H1 (cell line): Measurements from ENCODE around the gene CRYGB. TPM values are rescaled to one million over a fixed set of nuclear protein-coding genes. Genes with fewer than 3 reads are reported as not detected.

Experiments used
- CTCF ChIA-PET: fragments of 300-600 bp; sonication (Branson Sonifier 250); formaldehyde crosslinking; loops from one replicate; lab custom pipeline; 2021; ENCODE audit not compliant: partially characterized antibody; lab: Charles Lee
- POLR2A ChIA-PET: fragments of 300-600 bp; sonication (Branson Sonifier 250); formaldehyde crosslinking; loops from one replicate; lab custom pipeline; 2021; ENCODE audit warnings: inconsistent platforms; ENCODE audit not compliant: partially characterized antibody; lab: Charles Lee
- DNase-seq, 2 experiments: peaks; one replicate each; pipeline versions ENCODE4 v3.0.0 to v3.0.0-alpha.2; 2010 to 2022; ENCODE audit warnings: low spot score in 2 of 2, low read depth in 1 of 2, mixed read lengths in 1 of 2
- FAIRE-seq: peaks from 2 replicates; lab custom pipeline; 2011; peaks lifted over from hg19 to GRCh38; lab: Jason Lieb, UNC
- H2AFZ ChIP-seq: 2 replicates; pipeline ENCODE4 v1.8.1; 2012; ENCODE audit warnings: low read length, inconsistent platforms
- H2AK5ac ChIP-seq: 2 replicates; pipeline ENCODE4 v1.6.1; 2013; ENCODE audit warnings: low read depth, low read length
- H2BK120ac ChIP-seq: replicated peaks from 2 replicates; pipeline ENCODE3; 2013; ENCODE audit warnings: low read depth, low read length, inconsistent platforms
- H2BK12ac ChIP-seq: 2 replicates; pipeline ENCODE4 v1.6.1; 2013; ENCODE audit warnings: low read depth, low read length
- H2BK15ac ChIP-seq: 2 replicates; pipeline ENCODE4 v1.6.1; 2013; ENCODE audit warnings: low read length
- H2BK20ac ChIP-seq: 2 replicates; pipeline ENCODE4 v1.6.1; 2013; ENCODE audit warnings: low read length
- H2BK5ac ChIP-seq: 2 replicates; pipeline ENCODE4 v1.6.1; 2013; ENCODE audit warnings: low read depth, low read length
- H3K14ac ChIP-seq: 2 replicates; pipeline ENCODE4 v1.6.1; 2013; ENCODE audit warnings: inconsistent platforms; ENCODE audit not compliant: insufficient read length
- H3K18ac ChIP-seq: 2 replicates; pipeline ENCODE4 v1.6.1; 2013; ENCODE audit warnings: low read length; ENCODE audit errors: extremely low read depth
- H3K23ac ChIP-seq: 2 replicates; pipeline ENCODE4 v1.6.1; 2013; ENCODE audit warnings: inconsistent platforms; ENCODE audit not compliant: insufficient read length
- H3K23me2 ChIP-seq: 2 replicates; pipeline ENCODE4 v1.6.1; 2013; ENCODE audit warnings: low read depth, low read length
- H3K27ac ChIP-seq: 2 replicates; pipeline ENCODE4 v1.6.1; 2011; ENCODE audit warnings: low read depth, low read length, inconsistent platforms
- H3K27me3 ChIP-seq, 4 experiments: replicated peaks in 1 of 4; 1 replicate in 1 of 4; 2 replicates in 3 of 4; pipeline versions ENCODE4 v1.6.1 to v1.8.1; 2011 to 2013; ENCODE audit warnings: low read length in 3 of 4, mild to moderate bottlenecking in 3 of 4, inconsistent platforms in 2 of 4, mixed read lengths in 2 of 4, moderate library complexity in 1 of 4; ENCODE audit not compliant: control insufficient read depth in 3 of 4, insufficient read depth in 3 of 4; ENCODE audit errors: extremely low read depth in 1 of 4
- H3K36me3 ChIP-seq, 4 experiments: 2 replicates each; pipeline versions ENCODE4 v1.6.1 to v1.8.1; 2011 to 2013; ENCODE audit warnings: mild to moderate bottlenecking in 4 of 4, low read length in 3 of 4, moderate library complexity in 2 of 4, control low read depth in 1 of 4, inconsistent platforms in 1 of 4; ENCODE audit not compliant: insufficient read depth in 4 of 4, control insufficient read depth in 2 of 4
- H3K4ac ChIP-seq: replicated peaks from 2 replicates; pipeline ENCODE3; 2013; ENCODE audit warnings: low read length, low read depth, mixed read lengths, inconsistent platforms; ENCODE audit not compliant: insufficient read length
- H3K4me1 ChIP-seq, 4 experiments: replicated peaks in 1 of 4; 1 replicate in 1 of 4; 2 replicates in 3 of 4; pipeline versions ENCODE4 v1.6.1 to v1.8.1; 2011 to 2013; ENCODE audit warnings: low read length in 3 of 4, inconsistent platforms in 2 of 4, mixed read lengths in 1 of 4; ENCODE audit not compliant: insufficient read depth in 4 of 4, control insufficient read depth in 3 of 4
- H3K4me2 ChIP-seq, 2 experiments: 2 replicates each; pipeline versions ENCODE4 v1.6.1 to v1.8.1; 2011 to 2013; ENCODE audit warnings: low read depth in 2 of 2, low read length in 2 of 2, control low read depth in 1 of 2, inconsistent platforms in 1 of 2, mild to moderate bottlenecking in 1 of 2; ENCODE audit not compliant: insufficient read depth in 1 of 2
- H3K4me3 ChIP-seq, 4 experiments: fragments of 200-600, 300-600 bp in 1 of 4; sonication (generic), shearing (Covaris generic), sonication (Bioruptor Twin) in 1 of 4; 2 replicates each; pipeline versions ENCODE4 v1.5.1 to v1.8.1; 2011 to 2016; ENCODE audit warnings: low read length in 4 of 4, low read depth in 3 of 4, control low read depth in 2 of 4, inconsistent platforms in 2 of 4, mild to moderate bottlenecking in 2 of 4, mixed read lengths in 1 of 4, moderate library complexity in 1 of 4; ENCODE audit not compliant: insufficient read depth in 2 of 4; ENCODE audit errors: extremely low read depth in 1 of 4
- H3K56ac ChIP-seq: replicated peaks from 2 replicates; pipeline ENCODE3; 2013; ENCODE audit warnings: low read depth, mild to moderate bottlenecking, mixed read lengths, low read length, inconsistent platforms; ENCODE audit not compliant: insufficient read length
- H3K79me1 ChIP-seq: 2 replicates; pipeline ENCODE4 v1.6.1; 2013; ENCODE audit warnings: low read depth, low read length, control low read depth
- H3K79me2 ChIP-seq, 2 experiments: 2 replicates each; pipeline versions ENCODE4 v1.6.1 to v1.8.1; 2012 to 2013; ENCODE audit warnings: low read length in 2 of 2, mild to moderate bottlenecking in 2 of 2, inconsistent platforms in 1 of 2; ENCODE audit not compliant: insufficient read depth in 2 of 2, control insufficient read depth in 1 of 2
- H3K9ac ChIP-seq, 4 experiments: replicated peaks in 1 of 4; 1 replicate in 1 of 4; 2 replicates in 3 of 4; pipeline versions ENCODE4 v1.6.1 to v1.8.1; 2011 to 2013; ENCODE audit warnings: low read depth in 3 of 4, low read length in 3 of 4, control low read depth in 2 of 4, mild to moderate bottlenecking in 2 of 4, moderate library complexity in 2 of 4, inconsistent platforms in 1 of 4; ENCODE audit errors: extremely low read depth in 1 of 4
- H3K9me3 ChIP-seq, 2 experiments: 2 replicates each; pipeline versions ENCODE4 v1.6.1 to v1.8.1; 2012 to 2013; ENCODE audit warnings: mild to moderate bottlenecking in 2 of 2, moderate library complexity in 2 of 2, control low read depth in 1 of 2, inconsistent platforms in 1 of 2, low read depth in 1 of 2, low read length in 1 of 2, mixed read lengths in 1 of 2; ENCODE audit not compliant: insufficient read depth in 2 of 2
- H4K20me1 ChIP-seq, 2 experiments: replicated peaks in 1 of 2; 2 replicates each; pipeline versions ENCODE3 to v1.8.1; 2011 to 2013; ENCODE audit warnings: inconsistent platforms in 2 of 2, low read length in 2 of 2, mild to moderate bottlenecking in 1 of 2; ENCODE audit not compliant: insufficient read depth in 2 of 2, control insufficient read depth in 1 of 2
- H4K5ac ChIP-seq: 2 replicates; pipeline ENCODE4 v1.6.1; 2013; ENCODE audit warnings: low read length, low read depth, mixed read lengths, inconsistent platforms; ENCODE audit not compliant: insufficient read length
- H4K8ac ChIP-seq: 2 replicates; pipeline ENCODE4 v1.8.0; 2013; ENCODE audit warnings: mild to moderate bottlenecking, moderate library complexity, low read length, inconsistent platforms; ENCODE audit not compliant: insufficient read depth; ENCODE audit errors: extremely low read depth
- H4K91ac ChIP-seq: replicated peaks from 2 replicates; pipeline ENCODE3; 2013; ENCODE audit warnings: low read length, mixed read lengths, inconsistent platforms; ENCODE audit not compliant: insufficient read length
- CHD2 ChIP-seq: IDR thresholded peaks from 2 replicates; pipeline ENCODE4 v1.6.1; 2012; ENCODE audit warnings: low read length, improper control_type of control experiment
- CTBP2 ChIP-seq: IDR thresholded peaks from 2 replicates; pipeline ENCODE4 v1.7.0; 2011; ENCODE audit warnings: borderline replicate concordance, mild to moderate bottlenecking, moderate library complexity, mixed read lengths, low read length; ENCODE audit not compliant: insufficient read depth, insufficient read length
- HDAC2 ChIP-seq, 2 experiments: fragments of 300-600 bp in 1 of 2; sonication (generic) in 1 of 2; IDR thresholded peaks; 2 replicates each; pipeline ENCODE4 v1.6.1; 2011 to 2012; ENCODE audit warnings: low read depth in 2 of 2, low read length in 2 of 2, mild to moderate bottlenecking in 2 of 2, moderate library complexity in 2 of 2, borderline replicate concordance in 1 of 2, inconsistent platforms in 1 of 2
- HDAC6 ChIP-seq: IDR thresholded peaks from one replicate; pipeline ENCODE4 v1.7.1; 2012; ENCODE audit warnings: low read depth, mild to moderate bottlenecking, inconsistent platforms, low read length, moderate library complexity
- POLR2A ChIP-seq, 2 experiments: IDR thresholded peaks; 1 replicate in 1 of 2; 2 replicates in 1 of 2; pipeline ENCODE4 v1.6.1; 2011; ENCODE audit warnings: low read depth in 2 of 2, low read length in 2 of 2, mild to moderate bottlenecking in 2 of 2; ENCODE audit errors: control extremely low read depth in 1 of 2
- RFX5 ChIP-seq: IDR thresholded peaks from 2 replicates; pipeline ENCODE4 v1.6.1; 2011; ENCODE audit warnings: low read depth, low read length, improper control_type of control experiment, borderline replicate concordance
- RNF2 ChIP-seq: fragments of 200-900, 300-1000 bp; sonication (generic); IDR thresholded peaks from 2 replicates; pipeline ENCODE4 v1.7.1; 2016; ENCODE audit warnings: borderline replicate concordance, low read depth, mild to moderate bottlenecking, antibody characterized with exemption, low read length; ENCODE audit not compliant: poor library complexity, severe bottlenecking; ENCODE audit errors: missing control alignments
- TAF7 ChIP-seq: optimal IDR thresholded peaks from 2 replicates; pipeline ENCODE3; 2011; ENCODE audit warnings: low read depth, mild to moderate bottlenecking, inconsistent platforms, low read length, moderate library complexity, borderline replicate concordance
- WGBS, 2 experiments: shearing (Covaris generic) in 1 of 2; methylation state at CpG; one replicate each; pipeline versions ENCODE4 v1.1.6 to v1.1.7; 2013 to 2015; ENCODE audit warnings: low lambda C conversion rate in 2 of 2, mixed read lengths in 2 of 2, inconsistent platforms in 1 of 2, low coverage in 1 of 2, missing lambda C conversion rate in 1 of 2; ENCODE audit not compliant: insufficient replicate concordance in 2 of 2, insufficient coverage in 1 of 2, insufficient read length in 1 of 2; ENCODE audit errors: extremely low coverage in 1 of 2, missing lambda C conversion rate in 1 of 2; 5-methylcytosine and 5-hydroxymethylcytosine counted together
- polyA plus RNA-seq, 7 experiments: library from polyadenylated mRNA; depleted of rRNA in 3 of 7; stranded (reverse) in 5 of 7; unstranded in 2 of 7; fragments of >200 nt in 5 of 7; fragments of 200-250 nt in 2 of 7; gene quantifications; 1 replicate in 5 of 7; 2 replicates in 1 of 7; 4 replicates in 1 of 7; pipeline versions ENCODE4 v1.2.1 to v1.2.3, GENCODE V29; 2011 to 2013; ENCODE audit warnings: missing spikeins in 2 of 7, mixed read lengths in 2 of 7
- total RNA-seq: library from RNA; stranded (reverse); fragmentation: NEBNext Ultra II Directional; extraction: Animal tissue kit (Norgen Biotek cat#: 25700); gene quantifications from 2 replicates; pipeline ENCODE4 v1.2.1, GENCODE V29; 2021
- TF ChIP-seq, protein P1 (sequence below): IDR thresholded peaks from 2 replicates; pipeline ENCODE4 v1.6.1; 2012; ENCODE audit warnings: low read length, inconsistent platforms
- TF ChIP-seq, protein P2 (sequence below): IDR thresholded peaks from 2 replicates; pipeline ENCODE4 v1.6.1; 2011; ENCODE audit warnings: low read depth, mild to moderate bottlenecking, low read length; ENCODE audit not compliant: insufficient read depth

Gene CRYGB
- total and polyA plus RNA-seq, 2 of the 8 experiments (the other 6 are each of a cell fraction or from before 2014, with no cell fraction given): 0.38 TPM; not detected in 1

DNA sequence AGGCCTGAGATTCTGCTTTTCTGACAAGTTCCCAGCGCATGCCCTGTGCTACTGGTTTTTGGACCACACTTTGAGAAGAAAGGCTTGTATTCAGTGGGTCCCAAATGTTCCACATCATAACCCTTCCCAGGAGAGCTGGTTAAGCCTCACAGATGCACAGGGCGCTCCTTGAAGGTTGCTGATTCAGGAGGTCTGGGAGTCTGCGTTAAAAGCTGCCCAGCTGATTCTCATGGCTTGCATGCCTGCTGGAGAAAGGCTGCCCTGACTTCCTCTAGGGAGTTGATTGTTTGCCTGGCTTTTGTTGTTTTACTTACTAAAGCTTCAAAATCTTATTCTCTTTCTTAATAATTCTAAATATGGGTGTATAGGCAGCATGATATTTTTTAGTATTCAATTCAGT, 42.3 kb downstream of the CRYGB start:
- H3K79me2 ChIP-seq: no peaks in the 10 kb centered on the region
- no peaks in the 10 kb centered on the region for H3K9me3 ChIP-seq
- no peak overlapping the region for H3K27ac ChIP-seq
- no peak overlapping the region for H2BK5ac ChIP-seq
- H2BK15ac ChIP-seq: no peak overlapping the region
- H2BK120ac ChIP-seq: no peak overlapping the region
- POLR2A ChIA-PET: interaction anchor here (0.8 to 0.9 kb wide), 2 partner anchors 10 to 152 kb away, joined by 3 read pairs; partner anchors contain the start of gene IDH1
- H3K4me1 ChIP-seq: peaks cover 2 to 6% (median 4%) of the 10 kb centered on the region in 4 experiments; a peak in 5 of 7 replicates
- H3K23ac ChIP-seq: no peak overlapping the region
- FAIRE-seq: no peak
- H3K4me3 ChIP-seq: no peak overlapping the region
- CTCF ChIA-PET: interaction anchor here (0.6 to 4.6 kb wide), 12 partner anchors 15 to 163 kb away, joined by 3 to 38 read pairs (median 8); partner anchors contain the start of genes CRYGB, IDH1 and PIKFYVE
- H2BK12ac ChIP-seq: no peak overlapping the region
- WGBS, 2 experiments: 75% methylated on average over 3 of the region's 3 CpGs; no CpG with 5 or more reads in 1 of the 2 experiments
- no peaks in the 10 kb centered on the region for H4K20me1 ChIP-seq
- DNase-seq: no peak
- no peak overlapping the region; the same call in 1 of the 2 replicates for H3K18ac ChIP-seq
- H3K14ac ChIP-seq: no peak overlapping the region
- H4K5ac ChIP-seq: no peak overlapping the region
- H4K91ac ChIP-seq: no peak overlapping the region
- H2AFZ ChIP-seq: 0 out of 2 replicates have a peak overlapping the region, but pooled peaks have one; percentile 72
- no peaks in the 10 kb centered on the region; a peak in 1 of 7 replicates for H3K27me3 ChIP-seq
- H2BK20ac ChIP-seq: no peak overlapping the region
- H3K79me1 ChIP-seq: no peaks in the 10 kb centered on the region
- H3K4ac ChIP-seq: no peak overlapping the region
- no peak overlapping the region for H4K8ac ChIP-seq
- H3K36me3 ChIP-seq: no peaks in the 10 kb centered on the region
- H3K56ac ChIP-seq: no peak overlapping the region
- no peak overlapping the region for H2AK5ac ChIP-seq
- no peak overlapping the region for H3K9ac ChIP-seq
- no peaks in the 10 kb centered on the region for H3K23me2 ChIP-seq
- H3K4me2 ChIP-seq: no peak overlapping the region
- no peak for TF ChIP-seq TAF7
- TF ChIP-seq, protein P1, sequence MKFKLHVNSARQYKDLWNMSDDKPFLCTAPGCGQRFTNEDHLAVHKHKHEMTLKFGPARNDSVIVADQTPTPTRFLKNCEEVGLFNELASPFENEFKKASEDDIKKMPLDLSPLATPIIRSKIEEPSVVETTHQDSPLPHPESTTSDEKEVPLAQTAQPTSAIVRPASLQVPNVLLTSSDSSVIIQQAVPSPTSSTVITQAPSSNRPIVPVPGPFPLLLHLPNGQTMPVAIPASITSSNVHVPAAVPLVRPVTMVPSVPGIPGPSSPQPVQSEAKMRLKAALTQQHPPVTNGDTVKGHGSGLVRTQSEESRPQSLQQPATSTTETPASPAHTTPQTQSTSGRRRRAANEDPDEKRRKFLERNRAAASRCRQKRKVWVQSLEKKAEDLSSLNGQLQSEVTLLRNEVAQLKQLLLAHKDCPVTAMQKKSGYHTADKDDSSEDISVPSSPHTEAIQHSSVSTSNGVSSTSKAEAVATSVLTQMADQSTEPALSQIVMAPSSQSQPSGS: no peak
- no peak for TF ChIP-seq CHD2
- no peak for TF ChIP-seq HDAC6
- TF ChIP-seq POLR2A (IDR thresholded peaks at IDR 0.05; ENCODE audit: control extremely low read depth in 1 of 2, low read depth in 2 of 2, low read length in 2 of 2): no peak
- TF ChIP-seq RNF2: no peak
- TF ChIP-seq, protein P2, sequence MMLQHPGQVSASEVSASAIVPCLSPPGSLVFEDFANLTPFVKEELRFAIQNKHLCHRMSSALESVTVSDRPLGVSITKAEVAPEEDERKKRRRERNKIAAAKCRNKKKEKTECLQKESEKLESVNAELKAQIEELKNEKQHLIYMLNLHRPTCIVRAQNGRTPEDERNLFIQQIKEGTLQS: no peak
- TF ChIP-seq CTBP2: no peak
- no peak for TF ChIP-seq HDAC2 (IDR thresholded peaks at IDR 0.05; ENCODE audit: borderline replicate concordance in 1 of 2, low read depth in 2 of 2, low read length in 2 of 2)
- TF ChIP-seq RFX5: no peak
